SK-N-SH (cell line): Measurements from ENCODE around the gene ST6GALNAC2.

Experiments
- EP300 ChIP-seq, 2 experiments: IDR thresholded peaks; 2 replicates each; pipeline versions ENCODE4 v1.4.0 to v1.6.1; 2012; ENCODE audit warnings: borderline replicate concordance in 1 of 2, low read depth in 1 of 2, low read length in 1 of 2
- FOSL2 ChIP-seq: IDR thresholded peaks from 2 replicates; pipeline ENCODE4 v1.4.0; 2012; ENCODE audit warnings: low read depth, mild to moderate bottlenecking, moderate library complexity, borderline replicate concordance
- FOXM1 ChIP-seq: IDR thresholded peaks from 2 replicates; pipeline ENCODE4 v1.4.0; 2012; ENCODE audit warnings: low read depth, mild to moderate bottlenecking
- MXI1 ChIP-seq: IDR thresholded peaks from 2 replicates; pipeline ENCODE4 v1.6.1; 2012; ENCODE audit warnings: mild to moderate bottlenecking, low read depth, low read length, improper control_type of control experiment
- POLR2AphosphoS5 ChIP-seq: IDR thresholded peaks from 2 replicates; pipeline ENCODE4 v1.6.1; 2012; ENCODE audit warnings: low read depth, low read length
- YY1 ChIP-seq: IDR thresholded peaks from 2 replicates; pipeline ENCODE4 v1.4.0; 2012; ENCODE audit warnings: low read depth, mild to moderate bottlenecking
- TF ChIP-seq, protein P1 (sequence below): IDR thresholded peaks from 2 replicates; pipeline ENCODE4; 2012
- TF ChIP-seq, protein P2 (sequence below): fragments of 200-600 bp; sonication (generic); IDR thresholded peaks from 2 replicates; pipeline ENCODE4 v1.6.1; 2017; ENCODE audit warnings: antibody characterized with exemption, mild to moderate bottlenecking, moderate library complexity
- TF ChIP-seq, protein P3 (sequence below): fragments of 150-350 bp; IDR thresholded peaks from 2 replicates; pipeline ENCODE4 v1.6.1; 2017; ENCODE audit warnings: antibody characterized with exemption, low read length, low read depth, borderline replicate concordance
- TF ChIP-seq, protein P4 (sequence below): IDR thresholded peaks from 2 replicates; pipeline ENCODE4 v1.4.0; 2012; ENCODE audit warnings: low read depth, borderline replicate concordance
- TF ChIP-seq, protein P5 (sequence below): IDR thresholded peaks from 2 replicates; pipeline ENCODE4 v1.4.0; 2012; ENCODE audit warnings: low read depth

DNA sequence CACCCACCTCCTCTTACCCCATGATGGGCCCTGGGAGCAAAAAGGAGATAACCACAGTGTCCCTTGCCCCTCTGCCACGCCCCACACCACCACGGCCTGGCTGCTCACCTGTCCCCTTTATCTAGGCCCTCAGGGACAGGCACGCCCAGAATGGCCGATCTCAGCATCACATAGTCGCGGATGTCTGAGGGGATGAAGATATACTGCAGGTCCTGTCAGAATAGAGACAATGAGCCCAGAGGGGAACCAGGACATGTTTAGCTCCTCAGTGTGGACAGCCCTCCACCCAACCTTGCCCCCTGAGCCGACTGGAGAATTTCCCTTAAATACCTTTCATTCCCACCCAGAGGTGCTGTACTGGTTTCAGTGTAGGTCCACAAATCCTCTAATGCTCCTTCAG lies 15.2 kb downstream of the ST6GALNAC2 start:
- no peak for TF ChIP-seq POLR2AphosphoS5
- TF ChIP-seq, protein P1, sequence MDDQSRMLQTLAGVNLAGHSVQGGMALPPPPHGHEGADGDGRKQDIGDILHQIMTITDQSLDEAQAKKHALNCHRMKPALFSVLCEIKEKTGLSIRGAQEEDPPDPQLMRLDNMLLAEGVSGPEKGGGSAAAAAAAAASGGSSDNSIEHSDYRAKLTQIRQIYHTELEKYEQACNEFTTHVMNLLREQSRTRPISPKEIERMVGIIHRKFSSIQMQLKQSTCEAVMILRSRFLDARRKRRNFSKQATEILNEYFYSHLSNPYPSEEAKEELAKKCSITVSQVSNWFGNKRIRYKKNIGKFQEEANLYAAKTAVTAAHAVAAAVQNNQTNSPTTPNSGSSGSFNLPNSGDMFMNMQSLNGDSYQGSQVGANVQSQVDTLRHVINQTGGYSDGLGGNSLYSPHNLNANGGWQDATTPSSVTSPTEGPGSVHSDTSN = no peak
- TF ChIP-seq, protein P2, sequence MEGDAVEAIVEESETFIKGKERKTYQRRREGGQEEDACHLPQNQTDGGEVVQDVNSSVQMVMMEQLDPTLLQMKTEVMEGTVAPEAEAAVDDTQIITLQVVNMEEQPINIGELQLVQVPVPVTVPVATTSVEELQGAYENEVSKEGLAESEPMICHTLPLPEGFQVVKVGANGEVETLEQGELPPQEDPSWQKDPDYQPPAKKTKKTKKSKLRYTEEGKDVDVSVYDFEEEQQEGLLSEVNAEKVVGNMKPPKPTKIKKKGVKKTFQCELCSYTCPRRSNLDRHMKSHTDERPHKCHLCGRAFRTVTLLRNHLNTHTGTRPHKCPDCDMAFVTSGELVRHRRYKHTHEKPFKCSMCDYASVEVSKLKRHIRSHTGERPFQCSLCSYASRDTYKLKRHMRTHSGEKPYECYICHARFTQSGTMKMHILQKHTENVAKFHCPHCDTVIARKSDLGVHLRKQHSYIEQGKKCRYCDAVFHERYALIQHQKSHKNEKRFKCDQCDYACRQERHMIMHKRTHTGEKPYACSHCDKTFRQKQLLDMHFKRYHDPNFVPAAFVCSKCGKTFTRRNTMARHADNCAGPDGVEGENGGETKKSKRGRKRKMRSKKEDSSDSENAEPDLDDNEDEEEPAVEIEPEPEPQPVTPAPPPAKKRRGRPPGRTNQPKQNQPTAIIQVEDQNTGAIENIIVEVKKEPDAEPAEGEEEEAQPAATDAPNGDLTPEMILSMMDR = no peak
- TF ChIP-seq FOSL2 = no peak
- TF ChIP-seq EP300 (IDR thresholded peaks at IDR 0.05; ENCODE audit: borderline replicate concordance in 1 of 2, low read depth in 1 of 2, low read length in 1 of 2) = no peak
- TF ChIP-seq, protein P3, sequence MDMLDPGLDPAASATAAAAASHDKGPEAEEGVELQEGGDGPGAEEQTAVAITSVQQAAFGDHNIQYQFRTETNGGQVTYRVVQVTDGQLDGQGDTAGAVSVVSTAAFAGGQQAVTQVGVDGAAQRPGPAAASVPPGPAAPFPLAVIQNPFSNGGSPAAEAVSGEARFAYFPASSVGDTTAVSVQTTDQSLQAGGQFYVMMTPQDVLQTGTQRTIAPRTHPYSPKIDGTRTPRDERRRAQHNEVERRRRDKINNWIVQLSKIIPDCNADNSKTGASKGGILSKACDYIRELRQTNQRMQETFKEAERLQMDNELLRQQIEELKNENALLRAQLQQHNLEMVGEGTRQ = no peak
- TF ChIP-seq, protein P4, sequence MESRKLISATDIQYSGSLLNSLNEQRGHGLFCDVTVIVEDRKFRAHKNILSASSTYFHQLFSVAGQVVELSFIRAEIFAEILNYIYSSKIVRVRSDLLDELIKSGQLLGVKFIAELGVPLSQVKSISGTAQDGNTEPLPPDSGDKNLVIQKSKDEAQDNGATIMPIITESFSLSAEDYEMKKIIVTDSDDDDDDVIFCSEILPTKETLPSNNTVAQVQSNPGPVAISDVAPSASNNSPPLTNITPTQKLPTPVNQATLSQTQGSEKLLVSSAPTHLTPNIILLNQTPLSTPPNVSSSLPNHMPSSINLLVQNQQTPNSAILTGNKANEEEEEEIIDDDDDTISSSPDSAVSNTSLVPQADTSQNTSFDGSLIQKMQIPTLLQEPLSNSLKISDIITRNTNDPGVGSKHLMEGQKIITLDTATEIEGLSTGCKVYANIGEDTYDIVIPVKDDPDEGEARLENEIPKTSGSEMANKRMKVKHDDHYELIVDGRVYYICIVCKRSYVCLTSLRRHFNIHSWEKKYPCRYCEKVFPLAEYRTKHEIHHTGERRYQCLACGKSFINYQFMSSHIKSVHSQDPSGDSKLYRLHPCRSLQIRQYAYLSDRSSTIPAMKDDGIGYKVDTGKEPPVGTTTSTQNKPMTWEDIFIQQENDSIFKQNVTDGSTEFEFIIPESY = no peak
- TF ChIP-seq, protein P5, sequence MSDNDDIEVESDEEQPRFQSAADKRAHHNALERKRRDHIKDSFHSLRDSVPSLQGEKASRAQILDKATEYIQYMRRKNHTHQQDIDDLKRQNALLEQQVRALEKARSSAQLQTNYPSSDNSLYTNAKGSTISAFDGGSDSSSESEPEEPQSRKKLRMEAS = no peak
- TF ChIP-seq FOXM1 = no peak
- TF ChIP-seq YY1 = no peak
- TF ChIP-seq MXI1 = no peak
